GM13977 (cell line): ENCODE data around the gene PROM2.

Experiments used
- DNase-seq: peaks from one replicate; pipeline ENCODE4 v3.0.0; 2012; ENCODE audit warnings: low spot score
- CTCF ChIP-seq: IDR thresholded peaks from 2 replicates; pipeline ENCODE4 v1.5.1; 2012; ENCODE audit warnings: mild to moderate bottlenecking, control low read depth; ENCODE audit not compliant: insufficient read depth; ENCODE audit errors: extremely low read depth, missing control alignments
- in situ Hi-C: fragments of 300-500 bp; cut with MboI; formaldehyde crosslinking; loops from one replicate; pipeline ENCODE4 v1.12.0; 2022; ENCODE audit warnings: low sequenced_read_pairs, low pct_unique_long_range_greater_than_20kb, mixed read lengths, inconsistent platforms; ENCODE audit not compliant: unreplicated experiment

The PROM2 gene

GRCh38 chr2:95329891-95330793 lies 55.9 kb downstream of the PROM2 start:
- in situ Hi-C loops, result no loop called here
- TF ChIP-seq CTCF, result no peak
- no peak for DNase-seq

DNA sequence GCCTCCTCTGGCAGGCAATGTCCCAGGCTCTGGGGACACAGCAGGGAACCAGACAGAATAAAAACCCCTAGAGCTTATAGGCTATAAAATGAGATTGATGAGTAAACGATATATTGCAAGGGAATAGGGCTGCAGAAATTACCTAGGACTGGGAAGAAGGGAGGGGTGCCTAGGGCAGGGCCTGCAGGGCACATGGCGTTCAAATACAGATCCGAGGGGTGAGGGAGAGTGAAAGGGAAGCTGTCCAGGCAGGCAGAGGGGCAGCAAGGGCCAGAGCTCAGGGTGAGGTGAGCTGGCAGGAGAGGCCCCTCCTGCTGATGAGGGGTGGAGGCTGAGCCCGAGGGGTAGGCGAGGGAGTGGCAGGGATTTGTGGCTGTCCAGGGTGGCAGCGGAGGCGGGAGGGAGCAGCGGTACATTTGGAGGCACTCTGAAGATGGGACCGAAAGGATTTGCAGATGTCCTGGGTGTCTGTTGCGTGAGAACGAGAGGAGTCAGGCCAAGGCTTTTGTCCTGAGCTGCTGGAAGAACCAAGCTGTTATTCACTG lies 56.6 kb downstream of the PROM2 start:
- DNase-seq, result no peak
- in situ Hi-C loops, result no loop called here
- TF ChIP-seq CTCF, result no peak

- no peak for TF ChIP-seq CTCF
- DNase-seq, result no peak
- in situ Hi-C loops, result no loop called here
Measured at GRCh38 chr2:95331606-95332005, 57.4 kb downstream of the PROM2 start.

DNA sequence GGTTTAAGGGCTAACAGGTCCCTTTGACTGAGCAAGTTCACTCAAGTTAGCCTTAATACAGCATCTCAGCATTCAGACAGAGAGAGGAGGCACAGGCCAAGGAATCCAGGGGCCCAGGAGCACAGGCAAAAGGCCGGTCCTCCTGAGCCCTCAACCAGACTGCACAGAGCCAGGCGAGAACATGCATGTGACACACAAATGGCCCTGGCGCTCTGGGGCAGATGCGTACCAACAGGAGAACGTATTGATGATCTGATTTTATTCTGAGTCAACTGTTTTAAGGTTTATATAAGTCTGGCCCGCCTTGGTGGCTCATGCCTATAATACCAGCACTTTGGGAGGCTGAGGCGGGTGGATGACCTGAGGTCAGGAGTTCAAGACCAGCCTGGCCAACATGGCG lies 57.8 kb downstream of the PROM2 start:
- in situ Hi-C loops, result no loop called here
- no peak for TF ChIP-seq CTCF

GRCh38 chr2:95333056-95333455 lies 58.8 kb downstream of the PROM2 start:
- no peak for TF ChIP-seq CTCF
- DNase-seq, result no peak
- in situ Hi-C loops, result no loop called here

More for the DNA sequence above, 57.8 kb downstream of the PROM2 start:
- DNase-seq, result no peak

DNA sequence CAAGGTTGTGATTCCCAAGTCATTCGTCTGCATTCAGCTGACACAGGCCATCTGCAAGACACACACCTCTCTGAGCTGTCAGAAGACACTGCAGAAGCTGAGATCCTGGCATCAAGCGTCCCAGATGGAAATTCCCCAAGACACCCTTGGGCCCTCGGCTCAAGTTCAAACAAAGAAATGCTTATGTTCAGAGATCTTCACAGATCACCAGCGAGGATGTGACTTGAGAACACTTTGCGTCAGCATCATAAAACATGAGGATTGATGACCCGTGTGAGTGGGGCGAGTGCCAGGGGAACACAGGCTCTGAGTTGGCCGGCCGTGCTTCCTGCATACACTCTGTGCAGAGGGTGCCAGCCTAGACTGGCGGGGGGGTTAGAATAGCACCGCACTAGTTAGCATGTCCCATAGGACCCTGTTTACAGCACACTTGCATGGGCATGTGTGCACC lies 59.7 kb downstream of the PROM2 start:
- in situ Hi-C loops, result no loop called here

More for the DNA sequence above, 59.7 kb downstream of the PROM2 start:
- TF ChIP-seq CTCF, result no peak
- DNase-seq, result no peak
